ENCODE measurements around the gene SUGCT.

Gene SUGCT

GRCh38 chr7:40288827-40289226, 154.0 kb downstream of the SUGCT start:
- no peak for DNase-seq (ENCODE audit: low read depth, low spot score)

GRCh38 chr7:40297741-40298311, 163.0 kb downstream of the SUGCT start:
- Histone ChIP-seq H3K36me3 (ENCODE audit: control insufficient read depth, insufficient read depth, low read length) (no peaks in the 10 kb centered on the region), H3K27me3 (ENCODE audit: control insufficient read depth, insufficient read depth, low read length) (no peaks in the 10 kb centered on the region), H3K9me3 (ENCODE audit: control insufficient read depth, insufficient read depth, low read length) (no peaks in the 10 kb centered on the region), H3K4me1 (ENCODE audit: control insufficient read depth, insufficient read depth, low read length) (no peaks in the 10 kb centered on the region), H3K4me3 (ENCODE audit: low read length) (no peak overlapping the region), H3K27ac (ENCODE audit: low read length) (no peak overlapping the region)
- no peak for DNase-seq (ENCODE audit: low read depth, low spot score)
- WGBS (ENCODE audit: insufficient coverage, insufficient read length): no CpG with 5 or more reads among the region's 1 CpG

More at GRCh38 chr7:40288827-40289226, 154.0 kb downstream of the SUGCT start:
- WGBS (ENCODE audit: insufficient coverage, insufficient read length): no CpG with 5 or more reads among the region's 2 CpGs
- no peaks in the 10 kb centered on the region for H3K4me1 ChIP-seq (ENCODE audit: control insufficient read depth, insufficient read depth, low read length)
- H3K9me3 ChIP-seq (ENCODE audit: control insufficient read depth, insufficient read depth, low read length): no peaks in the 10 kb centered on the region
- H3K4me3 ChIP-seq (ENCODE audit: low read length): no peak overlapping the region
- H3K27me3 ChIP-seq (ENCODE audit: control insufficient read depth, insufficient read depth, low read length): no peaks in the 10 kb centered on the region
- H3K27ac ChIP-seq (ENCODE audit: low read length): no peak overlapping the region
- no peaks in the 10 kb centered on the region for H3K36me3 ChIP-seq (ENCODE audit: control insufficient read depth, insufficient read depth, low read length)

- H3K36me3 ChIP-seq (ENCODE audit: control insufficient read depth, insufficient read depth, low read length): no peaks in the 10 kb centered on the region
- no peak for DNase-seq (ENCODE audit: low read depth, low spot score)
- H3K4me3 ChIP-seq (ENCODE audit: low read length): no peak overlapping the region
- no peaks in the 10 kb centered on the region for H3K27me3 ChIP-seq (ENCODE audit: control insufficient read depth, insufficient read depth, low read length)
- no peaks in the 10 kb centered on the region for H3K4me1 ChIP-seq (ENCODE audit: control insufficient read depth, insufficient read depth, low read length)
- H3K9me3 ChIP-seq (ENCODE audit: control insufficient read depth, insufficient read depth, low read length): no peaks in the 10 kb centered on the region
- no peak overlapping the region for H3K27ac ChIP-seq (ENCODE audit: low read length)
- WGBS (ENCODE audit: insufficient coverage, insufficient read length): no CpG with 5 or more reads among the region's 2 CpGs
Measured at GRCh38 chr7:40298421-40298820, 163.6 kb downstream of the SUGCT start.

GRCh38 chr7:40299097-40299496, 164.3 kb downstream of the SUGCT start:
- H3K4me3 ChIP-seq (ENCODE audit: low read length): no peak overlapping the region
- H3K9me3 ChIP-seq (ENCODE audit: control insufficient read depth, insufficient read depth, low read length): no peaks in the 10 kb centered on the region
- no peaks in the 10 kb centered on the region for H3K27me3 ChIP-seq (ENCODE audit: control insufficient read depth, insufficient read depth, low read length)
- H3K36me3 ChIP-seq (ENCODE audit: control insufficient read depth, insufficient read depth, low read length): no peaks in the 10 kb centered on the region
- H3K4me1 ChIP-seq (ENCODE audit: control insufficient read depth, insufficient read depth, low read length): no peaks in the 10 kb centered on the region
- no peak for DNase-seq (ENCODE audit: low read depth, low spot score)
- WGBS (ENCODE audit: insufficient coverage, insufficient read length): no CpG with 5 or more reads among the region's 4 CpGs
- no peak overlapping the region for H3K27ac ChIP-seq (ENCODE audit: low read length)

- Histone ChIP-seq H3K27ac (ENCODE audit: low read length) (no peak overlapping the region), H3K9me3 (ENCODE audit: control insufficient read depth, insufficient read depth, low read length) (no peaks in the 10 kb centered on the region), H3K27me3 (ENCODE audit: control insufficient read depth, insufficient read depth, low read length) (no peaks in the 10 kb centered on the region), H3K36me3 (ENCODE audit: control insufficient read depth, insufficient read depth, low read length) (no peaks in the 10 kb centered on the region), H3K4me1 (ENCODE audit: control insufficient read depth, insufficient read depth, low read length) (no peaks in the 10 kb centered on the region), H3K4me3 (ENCODE audit: low read length) (no peak overlapping the region)
- DNase-seq (ENCODE audit: low read depth, low spot score): no peak
- no CpG with 5 or more reads among the region's 3 CpGs for WGBS (ENCODE audit: insufficient coverage, insufficient read length)
Measured at GRCh38 chr7:40300146-40300670, 165.4 kb downstream of the SUGCT start.

- no peaks in the 10 kb centered on the region for H3K9me3 ChIP-seq (ENCODE audit: control insufficient read depth, insufficient read depth, low read length)
- no peak overlapping the region for H3K27ac ChIP-seq (ENCODE audit: low read length)
- WGBS (ENCODE audit: insufficient coverage, insufficient read length): no CpG with 5 or more reads among the region's 1 CpG
- H3K36me3 ChIP-seq (ENCODE audit: control insufficient read depth, insufficient read depth, low read length): no peaks in the 10 kb centered on the region
- H3K4me3 ChIP-seq (ENCODE audit: low read length): no peak overlapping the region
- no peaks in the 10 kb centered on the region for H3K27me3 ChIP-seq (ENCODE audit: control insufficient read depth, insufficient read depth, low read length)
- no peaks in the 10 kb centered on the region for H3K4me1 ChIP-seq (ENCODE audit: control insufficient read depth, insufficient read depth, low read length)
- no peak for DNase-seq (ENCODE audit: low read depth, low spot score)
Measured at GRCh38 chr7:40301486-40302068, 166.8 kb downstream of the SUGCT start.

- WGBS (ENCODE audit: insufficient coverage, insufficient read length): no CpG with 5 or more reads among the region's 2 CpGs
Measured at GRCh38 chr7:40303996-40304395, 169.2 kb downstream of the SUGCT start.

GRCh38 chr7:40305229-40305628, 170.4 kb downstream of the SUGCT start:
- no peak for DNase-seq (ENCODE audit: low read depth, low spot score)
- Histone ChIP-seq H3K4me3 (ENCODE audit: low read length) (no peak overlapping the region), H3K27me3 (ENCODE audit: control insufficient read depth, insufficient read depth, low read length) (no peaks in the 10 kb centered on the region), H3K36me3 (ENCODE audit: control insufficient read depth, insufficient read depth, low read length) (no peaks in the 10 kb centered on the region), H3K4me1 (ENCODE audit: control insufficient read depth, insufficient read depth, low read length) (no peaks in the 10 kb centered on the region), H3K27ac (ENCODE audit: low read length) (no peak overlapping the region), H3K9me3 (ENCODE audit: control insufficient read depth, insufficient read depth, low read length) (no peaks in the 10 kb centered on the region)

More at GRCh38 chr7:40303996-40304395, 169.2 kb downstream of the SUGCT start:
- Histone ChIP-seq H3K36me3 (ENCODE audit: control insufficient read depth, insufficient read depth, low read length) (no peaks in the 10 kb centered on the region), H3K4me1 (ENCODE audit: control insufficient read depth, insufficient read depth, low read length) (no peaks in the 10 kb centered on the region), H3K4me3 (ENCODE audit: low read length) (no peak overlapping the region), H3K9me3 (ENCODE audit: control insufficient read depth, insufficient read depth, low read length) (no peaks in the 10 kb centered on the region), H3K27ac (ENCODE audit: low read length) (no peak overlapping the region), H3K27me3 (ENCODE audit: control insufficient read depth, insufficient read depth, low read length) (no peaks in the 10 kb centered on the region)
- DNase-seq (ENCODE audit: low read depth, low spot score): no peak

- no CpG with 5 or more reads among the region's 2 CpGs for WGBS (ENCODE audit: insufficient coverage, insufficient read length)
Measured at GRCh38 chr7:40306025-40306424, 171.2 kb downstream of the SUGCT start.

GRCh38 chr7:40306596-40306995, 171.8 kb downstream of the SUGCT start:
- Histone ChIP-seq H3K4me1 (ENCODE audit: control insufficient read depth, insufficient read depth, low read length) (no peaks in the 10 kb centered on the region), H3K27ac (ENCODE audit: low read length) (no peak overlapping the region), H3K27me3 (ENCODE audit: control insufficient read depth, insufficient read depth, low read length) (no peaks in the 10 kb centered on the region), H3K36me3 (ENCODE audit: control insufficient read depth, insufficient read depth, low read length) (no peaks in the 10 kb centered on the region), H3K9me3 (ENCODE audit: control insufficient read depth, insufficient read depth, low read length) (no peaks in the 10 kb centered on the region), H3K4me3 (ENCODE audit: low read length) (no peak overlapping the region)
- DNase-seq (ENCODE audit: low read depth, low spot score): no peak

More at GRCh38 chr7:40306025-40306424, 171.2 kb downstream of the SUGCT start:
- DNase-seq (ENCODE audit: low read depth, low spot score): no peak
- Histone ChIP-seq H3K27me3 (ENCODE audit: control insufficient read depth, insufficient read depth, low read length) (no peaks in the 10 kb centered on the region), H3K27ac (ENCODE audit: low read length) (no peak overlapping the region), H3K9me3 (ENCODE audit: control insufficient read depth, insufficient read depth, low read length) (no peaks in the 10 kb centered on the region), H3K4me3 (ENCODE audit: low read length) (no peak overlapping the region), H3K36me3 (ENCODE audit: control insufficient read depth, insufficient read depth, low read length) (no peaks in the 10 kb centered on the region), H3K4me1 (ENCODE audit: control insufficient read depth, insufficient read depth, low read length) (no peaks in the 10 kb centered on the region)

- no peak for DNase-seq (ENCODE audit: low read depth, low spot score)
Measured at GRCh38 chr7:40310258-40310657, 175.5 kb downstream of the SUGCT start.

More at GRCh38 chr7:40310258-40310657, 175.5 kb downstream of the SUGCT start:
- Histone ChIP-seq H3K4me1 (ENCODE audit: control insufficient read depth, insufficient read depth, low read length) (no peaks in the 10 kb centered on the region), H3K27me3 (ENCODE audit: control insufficient read depth, insufficient read depth, low read length) (no peaks in the 10 kb centered on the region), H3K27ac (ENCODE audit: low read length) (no peak overlapping the region), H3K4me3 (ENCODE audit: low read length) (no peak overlapping the region), H3K36me3 (ENCODE audit: control insufficient read depth, insufficient read depth, low read length) (no peaks in the 10 kb centered on the region), H3K9me3 (ENCODE audit: control insufficient read depth, insufficient read depth, low read length) (no peaks in the 10 kb centered on the region)
- no CpG with 5 or more reads among the region's 4 CpGs for WGBS (ENCODE audit: insufficient coverage, insufficient read length)
